ENCODE measurements around the gene WNT10A. TPM values are rescaled to one million over a fixed set of nuclear protein-coding genes. Genes with fewer than 3 reads are reported as not detected.

WNT10A gene
- total and polyA plus RNA-seq, 10 donors = 1.5 to 7.9 (median 2.3) TPM

GRCh38 chr2:218863021-218863520 is 17.6 kb upstream of the WNT10A start:
- no peaks in the 10 kb centered on the region for H3K36me3 ChIP-seq
- H3K27me3 ChIP-seq (replicated peaks in 1 of 7) = peaks cover 0 to 91% (median 36%) of the 10 kb centered on the region in 7 donors
- no peak overlapping the region for H3K27ac ChIP-seq
- H3K4me1 ChIP-seq = peaks cover 19 to 49% (median 34%) of the 10 kb centered on the region in 6 donors
- intact Hi-C loops (cut with DNase I; ENCODE audit: low total_unique reads) = no loop called here
- H3K4me3 ChIP-seq = no peak overlapping the region
- peak; percentile 58 for DNase-seq
- no peaks in the 10 kb centered on the region for H3K9me3 ChIP-seq
- no peak for TF ChIP-seq POLR2A (IDR thresholded peaks at IDR 0.05)
- TF ChIP-seq POLR2AphosphoS5 (IDR thresholded peaks at IDR 0.05) = no peak
- TF ChIP-seq, protein P1, sequence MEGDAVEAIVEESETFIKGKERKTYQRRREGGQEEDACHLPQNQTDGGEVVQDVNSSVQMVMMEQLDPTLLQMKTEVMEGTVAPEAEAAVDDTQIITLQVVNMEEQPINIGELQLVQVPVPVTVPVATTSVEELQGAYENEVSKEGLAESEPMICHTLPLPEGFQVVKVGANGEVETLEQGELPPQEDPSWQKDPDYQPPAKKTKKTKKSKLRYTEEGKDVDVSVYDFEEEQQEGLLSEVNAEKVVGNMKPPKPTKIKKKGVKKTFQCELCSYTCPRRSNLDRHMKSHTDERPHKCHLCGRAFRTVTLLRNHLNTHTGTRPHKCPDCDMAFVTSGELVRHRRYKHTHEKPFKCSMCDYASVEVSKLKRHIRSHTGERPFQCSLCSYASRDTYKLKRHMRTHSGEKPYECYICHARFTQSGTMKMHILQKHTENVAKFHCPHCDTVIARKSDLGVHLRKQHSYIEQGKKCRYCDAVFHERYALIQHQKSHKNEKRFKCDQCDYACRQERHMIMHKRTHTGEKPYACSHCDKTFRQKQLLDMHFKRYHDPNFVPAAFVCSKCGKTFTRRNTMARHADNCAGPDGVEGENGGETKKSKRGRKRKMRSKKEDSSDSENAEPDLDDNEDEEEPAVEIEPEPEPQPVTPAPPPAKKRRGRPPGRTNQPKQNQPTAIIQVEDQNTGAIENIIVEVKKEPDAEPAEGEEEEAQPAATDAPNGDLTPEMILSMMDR (IDR thresholded peaks at IDR 0.05 in 8 of 11, conservative IDR thresholded peaks at IDR 0.05 in 3 of 11) = no peak
- 77 to 87% (median 81%) methylated on average over 3 of the region's 3 CpGs for WGBS, 5 donors

GRCh38 chr2:218865396-218865795 is 15.3 kb upstream of the WNT10A start:
- peaks cover 0 to 79% (median 14%) of the 10 kb centered on the region in 7 donors for H3K27me3 ChIP-seq (replicated peaks in 1 of 7)
- no peak overlapping the region for H3K4me3 ChIP-seq
- no peak for TF ChIP-seq POLR2AphosphoS5 (IDR thresholded peaks at IDR 0.05)
- no peak for TF ChIP-seq POLR2A (IDR thresholded peaks at IDR 0.05)
- TF ChIP-seq, protein P1 (IDR thresholded peaks at IDR 0.05 in 8 of 11, conservative IDR thresholded peaks at IDR 0.05 in 3 of 11) = no peak
- DNase-seq = peak; percentile 37
- H3K27ac ChIP-seq = no peak overlapping the region
- H3K4me1 ChIP-seq = peaks cover 7 to 36% (median 17%) of the 10 kb centered on the region in 6 donors
- H3K36me3 ChIP-seq = no peaks in the 10 kb centered on the region
- intact Hi-C loops (cut with DNase I; ENCODE audit: low total_unique reads) = no loop called here
- WGBS, 5 donors = 67 to 90% (median 84%) methylated on average over 3 to 4 of the region's 4 CpGs
- no peaks in the 10 kb centered on the region for H3K9me3 ChIP-seq

DNA sequence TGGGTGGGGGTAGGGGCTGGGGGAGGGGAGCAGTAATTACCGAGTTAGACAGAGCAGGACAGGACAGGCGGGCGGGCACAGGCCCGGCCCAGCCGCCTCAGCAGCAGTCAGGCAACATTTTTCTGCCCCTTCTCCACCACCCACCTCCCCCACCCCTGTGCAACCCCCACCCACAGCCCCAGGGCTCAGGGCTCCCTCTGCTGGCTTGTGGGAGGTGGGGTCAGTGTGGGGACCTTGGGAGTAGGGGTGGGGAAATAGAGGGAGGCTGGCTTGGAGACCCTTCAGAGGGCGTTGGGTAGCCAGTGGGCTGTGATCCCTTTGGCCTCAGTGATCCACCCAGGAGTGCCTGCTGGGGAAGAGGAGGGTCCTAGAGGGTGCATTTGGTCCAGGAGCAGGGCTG is 14.7 kb upstream of the WNT10A start:
- Histone ChIP-seq H3K4me3 (no peak overlapping the region), H3K4me1 (peaks cover 7 to 36% (median 17%) of the 10 kb centered on the region in 6 donors), H3K36me3 (no peaks in the 10 kb centered on the region), H3K27me3 (replicated peaks in 1 of 7) (peaks cover 0 to 79% (median 9%) of the 10 kb centered on the region in 7 donors), H3K9me3 (no peaks in the 10 kb centered on the region), H3K27ac (no peak overlapping the region)
- intact Hi-C loops (cut with DNase I; ENCODE audit: low total_unique reads) = no loop called here
- DNase-seq = peak; percentile 48
- WGBS, 5 donors = 65 to 84% (median 69%) methylated on average over 2 to 6 of the region's 6 CpGs
- no peak for TF ChIP-seq POLR2AphosphoS5 (IDR thresholded peaks at IDR 0.05)
- no peak for TF ChIP-seq POLR2A (IDR thresholded peaks at IDR 0.05)
- TF ChIP-seq, protein P1 (IDR thresholded peaks at IDR 0.05 in 8 of 11, conservative IDR thresholded peaks at IDR 0.05 in 3 of 11) = no peak

- WGBS, 5 donors = 51 to 62% (median 52%) methylated on average over 6 of the region's 6 CpGs
- intact Hi-C loops (cut with DNase I; ENCODE audit: low total_unique reads) = no loop called here
- no peak for DNase-seq
Measured at GRCh38 chr2:218867900-218868299, 12.8 kb upstream of the WNT10A start.

More at GRCh38 chr2:218867900-218868299, 12.8 kb upstream of the WNT10A start:
- peaks cover 13 to 48% (median 34%) of the 10 kb centered on the region in 6 donors for H3K4me1 ChIP-seq
- no peaks in the 10 kb centered on the region for H3K9me3 ChIP-seq
- peaks cover 0 to 79% (median 19%) of the 10 kb centered on the region in 7 donors for H3K27me3 ChIP-seq (replicated peaks in 1 of 7)
- H3K36me3 ChIP-seq = no peaks in the 10 kb centered on the region
- peak overlapping the region in 5 of 8 donors; percentile 10 to 35 (median 31) for H3K27ac ChIP-seq
- no peak overlapping the region for H3K4me3 ChIP-seq
- TF ChIP-seq, protein P1 (IDR thresholded peaks at IDR 0.05 in 8 of 11, conservative IDR thresholded peaks at IDR 0.05 in 3 of 11) = no peak
- TF ChIP-seq POLR2AphosphoS5 (IDR thresholded peaks at IDR 0.05) = peak; percentile 25 to 50 (median 39)
